Measurements from ENCODE around the gene PPIL4. TPM values are rescaled to one million over a fixed set of nuclear protein-coding genes. Genes with fewer than 3 reads are reported as not detected.
A peak's percentile ranks its signal among the peaks of the same experiment; 100 is the strongest.

The PPIL4 gene
- total and polyA plus RNA-seq, 2 experiments from 2014 or later: 35.1 to 47.3 TPM

DNA sequence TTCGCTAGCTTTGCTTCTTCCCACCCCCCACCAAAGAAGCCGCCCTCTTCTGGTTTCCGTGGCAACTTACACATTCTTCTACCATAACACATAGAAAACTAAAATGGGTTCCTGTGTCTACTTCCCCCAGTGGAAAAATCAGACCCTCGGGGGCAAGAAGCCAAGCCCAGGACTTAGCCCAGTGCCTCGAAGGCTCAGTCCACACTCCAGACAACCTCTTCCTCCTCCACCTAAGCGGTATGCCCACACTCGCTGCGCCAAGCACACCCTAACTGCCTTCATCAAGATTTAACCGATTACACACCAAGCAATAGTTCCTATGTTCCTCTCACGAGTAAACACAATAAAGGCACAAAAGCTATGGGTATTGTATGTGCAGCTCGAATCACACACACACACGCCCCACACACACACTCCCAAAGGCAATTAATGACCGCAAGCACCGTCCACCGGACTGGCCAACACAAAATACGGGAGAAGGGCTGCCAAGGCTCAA is 537 bp downstream of the PPIL4 start:
- no peaks in the 10 kb centered on the region for H3K27me3 ChIP-seq (ENCODE audit: insufficient read depth)
- H3K4me2 ChIP-seq: peak overlapping the region; percentile 99
- Mint-ChIP-seq H3K9me3 (no peaks in the 10 kb centered on the region; the same call in 1 of the 3 replicates), H3K4me3 (peak overlapping the region; percentile 98), H3K4me1 (peaks cover 9% of the 10 kb centered on the region), H3K27ac (peak overlapping the region; percentile 99), H3K27me3 (ENCODE audit: insufficient read depth, low read depth, poor library complexity) (peaks cover 14% of the 10 kb centered on the region), H3K36me3 (ENCODE audit: low read depth) (peaks cover 4% of the 10 kb centered on the region; the same call in 2 of the 3 replicates)
- peak overlapping the region; percentile 100 for H3K27ac ChIP-seq (ENCODE audit: low read depth)
- TF ChIP-seq POLR2AphosphoS5 (IDR thresholded peaks at IDR 0.05; ENCODE audit: low read depth) (no peak), STAT1 (IDR thresholded peaks at IDR 0.05; ENCODE audit: unreplicated experiment) (no peak), ZNF331 (CRISPR knock-in tag; IDR thresholded peaks at IDR 0.05; ENCODE audit: low read depth) (no peak), JUNB (IDR thresholded peaks at IDR 0.05; ENCODE audit: unreplicated experiment) (no peak), NANOG (IDR thresholded peaks at IDR 0.05; ENCODE audit: borderline replicate concordance) (no peak), CREB1 (CRISPR knock-in tag; IDR thresholded peaks at IDR 0.05; ENCODE audit: low read depth) (no peak), EZH2 (IDR thresholded peaks at IDR 0.05; ENCODE audit: low read depth, unreplicated experiment) (no peak)
- TF ChIP-seq, protein P1, sequence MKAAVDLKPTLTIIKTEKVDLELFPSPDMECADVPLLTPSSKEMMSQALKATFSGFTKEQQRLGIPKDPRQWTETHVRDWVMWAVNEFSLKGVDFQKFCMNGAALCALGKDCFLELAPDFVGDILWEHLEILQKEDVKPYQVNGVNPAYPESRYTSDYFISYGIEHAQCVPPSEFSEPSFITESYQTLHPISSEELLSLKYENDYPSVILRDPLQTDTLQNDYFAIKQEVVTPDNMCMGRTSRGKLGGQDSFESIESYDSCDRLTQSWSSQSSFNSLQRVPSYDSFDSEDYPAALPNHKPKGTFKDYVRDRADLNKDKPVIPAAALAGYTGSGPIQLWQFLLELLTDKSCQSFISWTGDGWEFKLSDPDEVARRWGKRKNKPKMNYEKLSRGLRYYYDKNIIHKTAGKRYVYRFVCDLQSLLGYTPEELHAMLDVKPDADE (IDR thresholded peaks at IDR 0.05): no peak
- TF ChIP-seq, protein P2, sequence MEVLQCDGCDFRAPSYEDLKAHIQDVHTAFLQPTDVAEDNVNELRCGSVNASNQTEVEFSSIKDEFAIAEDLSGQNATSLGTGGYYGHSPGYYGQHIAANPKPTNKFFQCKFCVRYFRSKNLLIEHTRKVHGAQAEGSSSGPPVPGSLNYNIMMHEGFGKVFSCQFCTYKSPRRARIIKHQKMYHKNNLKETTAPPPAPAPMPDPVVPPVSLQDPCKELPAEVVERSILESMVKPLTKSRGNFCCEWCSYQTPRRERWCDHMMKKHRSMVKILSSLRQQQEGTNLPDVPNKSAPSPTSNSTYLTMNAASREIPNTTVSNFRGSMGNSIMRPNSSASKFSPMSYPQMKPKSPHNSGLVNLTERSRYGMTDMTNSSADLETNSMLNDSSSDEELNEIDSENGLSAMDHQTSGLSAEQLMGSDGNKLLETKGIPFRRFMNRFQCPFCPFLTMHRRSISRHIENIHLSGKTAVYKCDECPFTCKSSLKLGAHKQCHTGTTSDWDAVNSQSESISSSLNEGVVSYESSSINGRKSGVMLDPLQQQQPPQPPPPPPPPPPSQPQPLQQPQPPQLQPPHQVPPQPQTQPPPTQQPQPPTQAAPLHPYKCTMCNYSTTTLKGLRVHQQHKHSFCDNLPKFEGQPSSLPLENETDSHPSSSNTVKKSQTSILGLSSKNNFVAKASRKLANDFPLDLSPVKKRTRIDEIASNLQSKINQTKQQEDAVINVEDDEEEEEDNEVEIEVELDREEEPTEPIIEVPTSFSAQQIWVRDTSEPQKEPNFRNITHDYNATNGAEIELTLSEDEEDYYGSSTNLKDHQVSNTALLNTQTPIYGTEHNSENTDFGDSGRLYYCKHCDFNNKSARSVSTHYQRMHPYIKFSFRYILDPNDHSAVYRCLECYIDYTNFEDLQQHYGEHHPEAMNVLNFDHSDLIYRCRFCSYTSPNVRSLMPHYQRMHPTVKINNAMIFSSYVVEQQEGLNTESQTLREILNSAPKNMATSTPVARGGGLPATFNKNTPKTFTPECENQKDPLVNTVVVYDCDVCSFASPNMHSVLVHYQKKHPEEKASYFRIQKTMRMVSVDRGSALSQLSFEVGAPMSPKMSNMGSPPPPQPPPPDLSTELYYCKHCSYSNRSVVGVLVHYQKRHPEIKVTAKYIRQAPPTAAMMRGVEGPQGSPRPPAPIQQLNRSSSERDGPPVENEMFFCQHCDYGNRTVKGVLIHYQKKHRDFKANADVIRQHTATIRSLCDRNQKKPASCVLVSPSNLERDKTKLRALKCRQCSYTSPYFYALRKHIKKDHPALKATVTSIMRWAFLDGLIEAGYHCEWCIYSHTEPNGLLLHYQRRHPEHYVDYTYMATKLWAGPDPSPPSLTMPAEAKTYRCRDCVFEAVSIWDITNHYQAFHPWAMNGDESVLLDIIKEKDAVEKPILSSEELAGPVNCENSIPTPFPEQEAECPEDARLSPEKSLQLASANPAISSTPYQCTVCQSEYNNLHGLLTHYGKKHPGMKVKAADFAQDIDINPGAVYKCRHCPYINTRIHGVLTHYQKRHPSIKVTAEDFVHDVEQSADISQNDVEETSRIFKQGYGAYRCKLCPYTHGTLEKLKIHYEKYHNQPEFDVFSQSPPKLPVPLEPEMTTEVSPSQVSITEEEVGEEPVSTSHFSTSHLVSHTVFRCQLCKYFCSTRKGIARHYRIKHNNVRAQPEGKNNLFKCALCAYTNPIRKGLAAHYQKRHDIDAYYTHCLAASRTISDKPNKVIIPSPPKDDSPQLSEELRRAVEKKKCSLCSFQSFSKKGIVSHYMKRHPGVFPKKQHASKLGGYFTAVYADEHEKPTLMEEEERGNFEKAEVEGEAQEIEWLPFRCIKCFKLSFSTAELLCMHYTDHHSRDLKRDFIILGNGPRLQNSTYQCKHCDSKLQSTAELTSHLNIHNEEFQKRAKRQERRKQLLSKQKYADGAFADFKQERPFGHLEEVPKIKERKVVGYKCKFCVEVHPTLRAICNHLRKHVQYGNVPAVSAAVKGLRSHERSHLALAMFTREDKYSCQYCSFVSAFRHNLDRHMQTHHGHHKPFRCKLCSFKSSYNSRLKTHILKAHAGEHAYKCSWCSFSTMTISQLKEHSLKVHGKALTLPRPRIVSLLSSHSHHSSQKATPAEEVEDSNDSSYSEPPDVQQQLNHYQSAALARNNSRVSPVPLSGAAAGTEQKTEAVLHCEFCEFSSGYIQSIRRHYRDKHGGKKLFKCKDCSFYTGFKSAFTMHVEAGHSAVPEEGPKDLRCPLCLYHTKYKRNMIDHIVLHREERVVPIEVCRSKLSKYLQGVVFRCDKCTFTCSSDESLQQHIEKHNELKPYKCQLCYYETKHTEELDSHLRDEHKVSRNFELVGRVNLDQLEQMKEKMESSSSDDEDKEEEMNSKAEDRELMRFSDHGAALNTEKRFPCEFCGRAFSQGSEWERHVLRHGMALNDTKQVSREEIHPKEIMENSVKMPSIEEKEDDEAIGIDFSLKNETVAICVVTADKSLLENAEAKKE (CRISPR knock-in tag; IDR thresholded peaks at IDR 0.05): no peak
- TF ChIP-seq, protein P3, sequence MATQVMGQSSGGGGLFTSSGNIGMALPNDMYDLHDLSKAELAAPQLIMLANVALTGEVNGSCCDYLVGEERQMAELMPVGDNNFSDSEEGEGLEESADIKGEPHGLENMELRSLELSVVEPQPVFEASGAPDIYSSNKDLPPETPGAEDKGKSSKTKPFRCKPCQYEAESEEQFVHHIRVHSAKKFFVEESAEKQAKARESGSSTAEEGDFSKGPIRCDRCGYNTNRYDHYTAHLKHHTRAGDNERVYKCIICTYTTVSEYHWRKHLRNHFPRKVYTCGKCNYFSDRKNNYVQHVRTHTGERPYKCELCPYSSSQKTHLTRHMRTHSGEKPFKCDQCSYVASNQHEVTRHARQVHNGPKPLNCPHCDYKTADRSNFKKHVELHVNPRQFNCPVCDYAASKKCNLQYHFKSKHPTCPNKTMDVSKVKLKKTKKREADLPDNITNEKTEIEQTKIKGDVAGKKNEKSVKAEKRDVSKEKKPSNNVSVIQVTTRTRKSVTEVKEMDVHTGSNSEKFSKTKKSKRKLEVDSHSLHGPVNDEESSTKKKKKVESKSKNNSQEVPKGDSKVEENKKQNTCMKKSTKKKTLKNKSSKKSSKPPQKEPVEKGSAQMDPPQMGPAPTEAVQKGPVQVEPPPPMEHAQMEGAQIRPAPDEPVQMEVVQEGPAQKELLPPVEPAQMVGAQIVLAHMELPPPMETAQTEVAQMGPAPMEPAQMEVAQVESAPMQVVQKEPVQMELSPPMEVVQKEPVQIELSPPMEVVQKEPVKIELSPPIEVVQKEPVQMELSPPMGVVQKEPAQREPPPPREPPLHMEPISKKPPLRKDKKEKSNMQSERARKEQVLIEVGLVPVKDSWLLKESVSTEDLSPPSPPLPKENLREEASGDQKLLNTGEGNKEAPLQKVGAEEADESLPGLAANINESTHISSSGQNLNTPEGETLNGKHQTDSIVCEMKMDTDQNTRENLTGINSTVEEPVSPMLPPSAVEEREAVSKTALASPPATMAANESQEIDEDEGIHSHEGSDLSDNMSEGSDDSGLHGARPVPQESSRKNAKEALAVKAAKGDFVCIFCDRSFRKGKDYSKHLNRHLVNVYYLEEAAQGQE (IDR thresholded peaks at IDR 0.05; ENCODE audit: unreplicated experiment): no peak
- peaks cover 7% of the 10 kb centered on the region; the same call in 1 of the 2 replicates for H3K36me3 ChIP-seq (ENCODE audit: insufficient read depth)
- H3K4me3 ChIP-seq: peak overlapping the region; percentile 100
- DNase-seq (ENCODE audit: low spot score) (peak; percentile 64), ATAC-seq (peak; percentile 13)
- H2AFZ ChIP-seq: peak overlapping the region; percentile 92
- H3K4me1 ChIP-seq (ENCODE audit: insufficient read depth): peaks cover 7% of the 10 kb centered on the region; the same call in 1 of the 2 replicates
- H3K9me2 ChIP-seq (ENCODE audit: insufficient read depth): no peaks in the 10 kb centered on the region
- H3F3A ChIP-seq (replicated peaks; ENCODE audit: low read depth): peaks cover 10% of the 10 kb centered on the region
- H4K20me1 ChIP-seq (replicated peaks; ENCODE audit: insufficient read depth): peaks cover 22% of the 10 kb centered on the region; the same call in 1 of the 2 replicates
- peaks cover 47% of the 10 kb centered on the region for H3K79me2 ChIP-seq (replicated peaks; ENCODE audit: insufficient read depth)

Data from GM23338 (cell line).